MCF 10A (cell line): ENCODE data around the gene CDH15. TPM values are rescaled to one million over a fixed set of nuclear protein-coding genes. Genes with fewer than 3 reads are reported as not detected.
A peak's percentile ranks its signal among the peaks of the same experiment; 100 is the strongest.

Source experiments
- BruUV-seq: library from RNA; stranded (reverse); fragments of 400-500 nt; replicated peaks from 2 replicates; lab custom pipeline; 2021; lab: Mats Ljungman, UMichigan
- CTCF ChIA-PET: fragments of 300-600 bp; sonication (Branson Sonifier 250); formaldehyde crosslinking; extraction: SDS; loops from one replicate; lab custom pipeline; 2021; ENCODE audit warnings: antibody characterized with exemption, inconsistent platforms; lab: Yijun Ruan, JAX
- POLR2A ChIA-PET: fragments of 300-600, 350-650 bp; sonication (Branson Sonifier 250); formaldehyde crosslinking; extraction: SDS; loops from one replicate; lab custom pipeline; 2020; ENCODE audit warnings: antibody characterized with exemption, inconsistent platforms; lab: Yijun Ruan, JAX
- DNase-seq: peaks from one replicate; pipeline ENCODE4 v3.0.0-alpha.2; 2018; ENCODE audit not compliant: unreplicated experiment
- H3K27ac Mint-ChIP-seq: one replicate; pipeline ENCODE4 v1.8.0; 2022; ENCODE audit warnings: mild to moderate bottlenecking, low read depth, mixed read lengths; ENCODE audit not compliant: unreplicated experiment
- H3K27me3 Mint-ChIP-seq: one replicate; pipeline ENCODE4 v1.8.0; 2022; ENCODE audit warnings: mixed read lengths; ENCODE audit not compliant: insufficient read depth, unreplicated experiment
- H3K36me3 Mint-ChIP-seq: one replicate; pipeline ENCODE4 v1.8.0; 2022; ENCODE audit warnings: mild to moderate bottlenecking, moderate library complexity, mixed read lengths; ENCODE audit not compliant: insufficient read depth, unreplicated experiment
- H3K4me1 Mint-ChIP-seq: one replicate; pipeline ENCODE4 v1.8.0; 2022; ENCODE audit warnings: mixed read lengths; ENCODE audit not compliant: insufficient read depth, unreplicated experiment
- H3K4me3 Mint-ChIP-seq: one replicate; pipeline ENCODE4 v1.8.0; 2022; ENCODE audit warnings: mild to moderate bottlenecking, moderate library complexity, mixed read lengths; ENCODE audit not compliant: unreplicated experiment
- H3K9me3 Mint-ChIP-seq: one replicate; pipeline ENCODE4 v1.8.0; 2022; ENCODE audit warnings: mixed read lengths; ENCODE audit not compliant: unreplicated experiment
- intact Hi-C: fragments of 100-400 bp; cut with micrococcal nuclease; formaldehyde crosslinking; loops from 2 replicates; pipeline ENCODE4 v1.14.1; 2022
- total RNA-seq: library from RNA; stranded (reverse); gene quantifications from 2 replicates; pipeline ENCODE4 v1.2.3, GENCODE V29; 2022
- TF ChIP-seq, protein P1 (sequence below): fragments of 200-600 bp; IDR thresholded peaks from one replicate; pipeline ENCODE4 v1.8.0; 2022; ENCODE audit warnings: antibody characterized with exemption, mild to moderate bottlenecking; ENCODE audit not compliant: unreplicated experiment

CDH15 gene
- total RNA-seq, 1 experiment from 2014 or later, result not detected

DNA sequence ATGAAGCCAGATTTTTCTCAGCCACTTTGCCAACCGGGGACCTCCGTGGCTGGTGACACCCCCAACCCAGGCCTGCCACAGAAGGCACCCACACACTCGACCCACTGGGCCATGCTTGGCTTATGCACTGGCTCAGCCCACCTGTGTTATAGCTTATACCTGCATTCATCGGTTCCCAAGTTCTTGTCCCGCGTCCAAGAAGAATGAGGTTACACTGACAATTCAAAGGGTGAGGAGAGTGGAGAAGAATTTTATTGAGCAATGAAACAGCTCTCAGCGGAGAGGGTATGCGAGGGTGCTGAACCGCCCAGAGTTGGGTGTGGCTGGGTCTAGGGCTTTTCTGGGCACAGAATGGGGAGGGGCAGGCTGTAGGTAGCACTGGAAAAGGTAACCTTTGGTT lies 22.2 kb upstream of the CDH15 start:
- TF ChIP-seq, protein P1, sequence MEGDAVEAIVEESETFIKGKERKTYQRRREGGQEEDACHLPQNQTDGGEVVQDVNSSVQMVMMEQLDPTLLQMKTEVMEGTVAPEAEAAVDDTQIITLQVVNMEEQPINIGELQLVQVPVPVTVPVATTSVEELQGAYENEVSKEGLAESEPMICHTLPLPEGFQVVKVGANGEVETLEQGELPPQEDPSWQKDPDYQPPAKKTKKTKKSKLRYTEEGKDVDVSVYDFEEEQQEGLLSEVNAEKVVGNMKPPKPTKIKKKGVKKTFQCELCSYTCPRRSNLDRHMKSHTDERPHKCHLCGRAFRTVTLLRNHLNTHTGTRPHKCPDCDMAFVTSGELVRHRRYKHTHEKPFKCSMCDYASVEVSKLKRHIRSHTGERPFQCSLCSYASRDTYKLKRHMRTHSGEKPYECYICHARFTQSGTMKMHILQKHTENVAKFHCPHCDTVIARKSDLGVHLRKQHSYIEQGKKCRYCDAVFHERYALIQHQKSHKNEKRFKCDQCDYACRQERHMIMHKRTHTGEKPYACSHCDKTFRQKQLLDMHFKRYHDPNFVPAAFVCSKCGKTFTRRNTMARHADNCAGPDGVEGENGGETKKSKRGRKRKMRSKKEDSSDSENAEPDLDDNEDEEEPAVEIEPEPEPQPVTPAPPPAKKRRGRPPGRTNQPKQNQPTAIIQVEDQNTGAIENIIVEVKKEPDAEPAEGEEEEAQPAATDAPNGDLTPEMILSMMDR, result no peak
- H3K9me3 Mint-ChIP-seq, result peaks cover 9% of the 10 kb centered on the region
- H3K4me3 Mint-ChIP-seq, result peak overlapping the region; percentile 7
- no peak for DNase-seq
- no peaks in the 10 kb centered on the region for H3K27me3 Mint-ChIP-seq
- CTCF ChIA-PET, result interaction anchor here (0.9 to 1.1 kb wide), 2 partner anchors 406 to 412 kb away, joined by 3 to 4 read pairs; no protein-coding TSS in a partner anchor
- peak overlapping the region; percentile 75 for H3K27ac Mint-ChIP-seq
- POLR2A ChIA-PET, result interaction anchor here (0.9 to 2.8 kb wide), 3 partner anchors 12 to 292 kb away, joined by 3 to 7 read pairs (median 4); partner anchors contain the start of genes GALNS, TRAPPC2L and ZNF778
- no TSS peak for BruUV-seq
- intact Hi-C loops, result no loop called here
- peaks cover 49% of the 10 kb centered on the region for H3K36me3 Mint-ChIP-seq
- peaks cover 13% of the 10 kb centered on the region for H3K4me1 Mint-ChIP-seq

DNA sequence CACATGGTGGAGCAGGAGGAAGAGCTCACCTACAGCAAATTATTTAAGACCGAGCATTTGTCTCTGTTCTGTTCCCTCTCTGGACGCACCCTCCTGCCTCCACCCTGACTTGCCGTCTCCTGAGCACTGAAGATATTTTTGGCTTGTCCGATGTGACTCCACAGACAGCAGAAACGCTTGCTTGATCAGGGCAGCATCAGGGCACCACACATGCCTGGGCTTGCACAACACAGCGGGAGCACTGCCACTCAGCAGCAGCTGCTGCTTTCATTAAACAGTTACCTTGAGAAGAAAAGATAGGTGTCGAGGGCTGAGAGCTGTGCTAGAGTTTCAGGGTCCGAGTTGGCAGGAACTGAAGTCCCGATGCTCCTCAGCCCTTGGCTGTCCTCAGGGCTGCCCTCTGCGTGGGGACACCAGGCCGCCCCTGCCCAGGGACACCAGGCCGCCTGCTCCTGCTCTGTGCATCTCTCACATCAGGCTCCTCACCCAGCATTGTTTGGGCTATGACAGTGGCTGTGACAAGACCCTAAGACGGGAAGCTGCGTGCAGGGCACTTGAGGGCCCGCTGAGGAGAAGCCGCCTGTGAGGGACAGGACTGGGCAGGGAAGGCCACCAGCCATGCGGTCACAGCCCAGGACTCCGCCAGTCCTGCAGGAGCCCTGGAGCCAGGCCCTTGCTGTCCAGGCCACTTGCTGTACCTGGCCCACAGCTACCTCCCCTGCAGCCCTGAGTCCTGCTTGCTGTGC lies 21.3 kb upstream of the CDH15 start:
- peaks cover 9% of the 10 kb centered on the region for H3K9me3 Mint-ChIP-seq
- peak overlapping the region; percentile 7 for H3K4me3 Mint-ChIP-seq
- intact Hi-C loops, result no loop called here
- no peaks in the 10 kb centered on the region for H3K27me3 Mint-ChIP-seq
- BruUV-seq, result no TSS peak
- peaks cover 13% of the 10 kb centered on the region for H3K4me1 Mint-ChIP-seq
- TF ChIP-seq, protein P1, result no peak
- ChIA-PET POLR2A (interaction anchor here (0.6 to 2.8 kb wide), 6 partner anchors 11 to 349 kb away, joined by 3 to 7 read pairs (median 4); partner anchors contain the start of genes ACSF3, GALNS and TRAPPC2L), CTCF (interaction anchor here (0.7 to 1.1 kb wide), 4 partner anchors 198 to 413 kb away, joined by 3 to 4 read pairs (median 4); no protein-coding TSS in a partner anchor)
- H3K27ac Mint-ChIP-seq, result peak overlapping the region; percentile 75
- H3K36me3 Mint-ChIP-seq, result peaks cover 52% of the 10 kb centered on the region
- peak; percentile 39 for DNase-seq

DNA sequence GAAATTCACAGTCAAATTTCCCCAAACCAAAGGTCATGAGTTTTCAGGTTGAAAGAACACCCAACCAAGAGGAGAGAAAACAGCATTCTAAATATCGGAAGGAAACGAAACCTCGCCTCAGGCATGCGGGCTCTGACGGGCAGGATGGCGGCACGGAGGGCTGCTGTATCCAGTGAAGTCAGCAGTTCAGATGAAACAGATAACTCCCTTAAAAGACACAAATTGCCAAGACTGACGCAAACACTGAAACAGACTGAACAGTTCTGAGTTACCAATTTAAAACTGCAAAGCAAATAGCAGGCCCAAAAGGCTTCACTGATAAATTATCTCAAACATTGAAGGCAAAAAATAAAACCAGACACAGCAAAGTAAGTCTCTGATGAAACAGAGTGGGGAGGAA lies 20.6 kb upstream of the CDH15 start:
- TF ChIP-seq, protein P1, result no peak
- peaks cover 9% of the 10 kb centered on the region for H3K9me3 Mint-ChIP-seq
- peaks cover 13% of the 10 kb centered on the region for H3K4me1 Mint-ChIP-seq
- peak overlapping the region; percentile 75 for H3K27ac Mint-ChIP-seq
- no peak overlapping the region for H3K4me3 Mint-ChIP-seq
- DNase-seq, result no peak
- intact Hi-C loops, result no loop called here
- CTCF ChIA-PET, result no interaction called here
- POLR2A ChIA-PET, result interaction anchor here (1.0 to 2.8 kb wide), 3 partner anchors 57 to 339 kb away, joined by 3 to 7 read pairs (median 6); partner anchors contain the start of genes ACSF3, GALNS and TRAPPC2L
- H3K36me3 Mint-ChIP-seq, result peaks cover 53% of the 10 kb centered on the region
- BruUV-seq, result no TSS peak
- H3K27me3 Mint-ChIP-seq, result no peaks in the 10 kb centered on the region
